UCSD-AML1 (cell line): Measurements from ENCODE around the gene AKT1S1.
A peak's percentile ranks its signal among the peaks of the same experiment; 100 is the strongest.

Experiments used
- DNase-seq: peaks from one replicate; lab custom pipeline; 2025; ENCODE audit not compliant: unreplicated experiment; lab: John Stamatoyannopoulos, UW

Gene AKT1S1

GRCh38 chr19:49855277-49855675 is 21.9 kb downstream of the AKT1S1 start:
- no peak for DNase-seq

GRCh38 chr19:49854378-49855263 is 22.5 kb downstream of the AKT1S1 start:
- DNase-seq, result no peak

- no peak for DNase-seq
Observed at GRCh38 chr19:49853852-49854377, 23.2 kb downstream of the AKT1S1 start.

- DNase-seq, result no peak
Observed at GRCh38 chr19:49852631-49853126, 24.5 kb downstream of the AKT1S1 start.

- no peak for DNase-seq
Observed at GRCh38 chr19:49851456-49852259, 25.5 kb downstream of the AKT1S1 start.

GRCh38 chr19:49850487-49851342 is 26.4 kb downstream of the AKT1S1 start, which contains the start of gene PTOV1:
Gene PTOV1 (plus strand): TSS chr19:49851159.
- peak; percentile 94 for DNase-seq

GRCh38 chr19:49850221-49850486 is 27.0 kb downstream of the AKT1S1 start:
- DNase-seq, result no peak

- DNase-seq, result no peak
Observed at GRCh38 chr19:49849433-49850220, 27.5 kb downstream of the AKT1S1 start.

- DNase-seq, result no peak
Observed at GRCh38 chr19:49848938-49849337, 28.2 kb downstream of the AKT1S1 start.

- DNase-seq, result no peak
Observed at GRCh38 chr19:49847731-49848696, 29.1 kb downstream of the AKT1S1 start.

GRCh38 chr19:49846408-49846807 is 30.7 kb downstream of the AKT1S1 start:
- no peak for DNase-seq

GRCh38 chr19:49845414-49845813 is 31.7 kb downstream of the AKT1S1 start:
- no peak for DNase-seq

- no peak for DNase-seq
Observed at GRCh38 chr19:49844138-49845095, 32.7 kb downstream of the AKT1S1 start.

GRCh38 chr19:49843265-49843664 is 33.9 kb downstream of the AKT1S1 start:
- no peak for DNase-seq

- no peak for DNase-seq
Observed at GRCh38 chr19:49840736-49841249, 36.4 kb downstream of the AKT1S1 start.

- no peak for DNase-seq
Observed at GRCh38 chr19:49840321-49840720, 36.8 kb downstream of the AKT1S1 start.

- DNase-seq, result no peak
Observed at GRCh38 chr19:49839713-49840112, 37.4 kb downstream of the AKT1S1 start.
